NCI-H1436 treated with DMSO at 0.1 percent for 48 hours (cell line): ENCODE measurements around the gene CYP46A1.
"Not testable (repeated sequence)": the region's sequence is repeated elsewhere in the genome, so short reads cannot be mapped to it uniquely, and the experiment has no call there.

Experiments used
- DNase-seq: peaks from one replicate; lab custom pipeline; 2025; lab: John Stamatoyannopoulos, UW

CYP46A1 gene

DNA sequence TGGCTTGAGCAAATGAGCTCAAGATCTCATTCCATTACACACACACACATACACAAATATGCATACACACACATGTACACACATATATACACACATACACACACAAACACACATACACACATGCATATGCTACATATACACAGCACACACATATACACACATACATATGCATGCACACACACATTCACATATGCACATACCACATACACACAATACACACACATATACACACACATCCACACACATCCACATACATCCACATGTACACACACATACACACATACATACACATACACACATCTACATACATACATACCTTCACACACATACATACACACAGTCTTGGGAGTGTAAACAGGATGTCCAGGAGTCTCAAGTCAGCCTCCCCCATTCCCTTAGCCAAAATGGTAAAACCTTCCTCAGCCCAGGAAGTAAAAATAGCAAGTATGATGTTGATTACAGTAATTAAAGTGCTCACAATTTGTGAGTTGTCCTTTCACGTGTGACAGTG, 26.4 kb upstream of the CYP46A1 start:
- no peak for DNase-seq

DNA sequence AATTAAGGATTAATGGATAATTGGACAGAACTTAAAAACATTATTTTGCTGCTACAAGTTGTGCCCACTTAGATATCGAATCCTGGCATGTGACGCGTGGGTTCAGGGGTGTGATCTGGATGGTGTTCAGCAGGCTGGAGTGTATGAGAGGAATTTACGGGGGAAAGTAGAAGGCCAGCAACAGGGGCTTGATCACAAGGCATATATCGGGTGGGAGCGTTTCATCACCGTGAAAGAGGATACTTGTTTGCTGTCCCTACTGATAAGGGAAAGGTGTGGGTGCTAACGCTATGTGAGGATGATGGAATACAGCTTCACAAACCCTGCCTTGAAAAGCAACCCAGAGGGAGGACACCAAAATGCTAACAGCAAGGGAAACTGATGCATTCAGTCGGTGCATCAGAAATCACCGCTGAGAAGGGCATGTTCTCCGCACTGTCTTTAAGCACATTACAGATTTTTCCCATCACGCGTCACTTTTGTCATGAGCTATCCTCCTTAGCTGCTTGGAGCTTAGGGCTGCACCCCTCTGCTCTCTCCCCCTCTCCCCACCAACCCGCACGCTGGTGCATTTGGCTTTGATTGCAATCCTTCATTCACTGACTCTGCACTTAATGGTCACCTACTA, 25.8 kb upstream of the CYP46A1 start:
- DNase-seq: no peak

DNA sequence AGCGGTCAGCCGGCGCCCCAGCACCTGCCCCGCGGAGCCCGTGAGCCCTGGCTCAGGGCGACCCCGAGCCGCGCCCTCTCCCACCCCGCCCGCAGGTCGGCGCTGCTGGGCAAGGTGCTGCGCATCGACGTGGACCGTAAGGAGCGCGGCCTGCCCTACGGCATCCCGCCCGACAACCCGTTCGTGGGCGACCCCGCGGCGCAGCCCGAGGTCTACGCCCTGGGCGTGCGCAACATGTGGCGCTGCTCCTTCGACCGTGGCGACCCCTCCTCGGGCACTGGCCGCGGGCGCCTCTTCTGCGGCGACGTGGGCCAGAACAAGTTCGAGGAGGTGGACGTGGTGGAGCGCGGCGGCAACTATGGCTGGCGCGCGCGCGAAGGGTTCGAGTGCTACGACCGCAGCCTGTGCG, 24.8 kb upstream of the CYP46A1 start:
- DNase-seq: no peak

DNA sequence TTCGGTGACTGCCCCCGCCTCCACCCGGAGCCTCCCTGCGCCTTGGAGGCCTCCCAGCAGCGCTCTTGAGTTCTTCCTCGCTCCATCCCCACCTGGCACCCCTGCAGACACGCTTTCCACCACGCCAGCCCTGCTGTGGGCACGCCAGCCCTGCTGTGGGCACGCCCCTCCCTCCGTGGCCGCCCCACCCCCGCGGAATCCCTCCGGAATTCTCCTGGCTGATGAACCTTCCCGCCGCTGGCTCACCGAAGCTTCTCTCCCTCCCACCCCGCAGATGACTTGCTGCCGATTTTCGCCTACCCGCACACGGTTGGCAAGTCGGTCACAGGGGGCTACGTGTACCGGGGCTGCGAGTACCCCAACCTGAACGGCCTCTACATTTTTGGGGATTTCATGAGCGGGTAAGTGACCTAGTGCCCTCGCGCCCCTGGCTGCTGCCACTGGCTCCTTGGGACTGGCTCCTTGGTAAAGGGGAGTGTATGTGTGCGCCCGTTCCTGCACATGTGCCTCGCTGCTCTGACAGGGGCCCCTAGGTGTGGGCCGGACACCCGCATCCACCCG, 24.0 kb upstream of the CYP46A1 start:
- no peak for DNase-seq

DNA sequence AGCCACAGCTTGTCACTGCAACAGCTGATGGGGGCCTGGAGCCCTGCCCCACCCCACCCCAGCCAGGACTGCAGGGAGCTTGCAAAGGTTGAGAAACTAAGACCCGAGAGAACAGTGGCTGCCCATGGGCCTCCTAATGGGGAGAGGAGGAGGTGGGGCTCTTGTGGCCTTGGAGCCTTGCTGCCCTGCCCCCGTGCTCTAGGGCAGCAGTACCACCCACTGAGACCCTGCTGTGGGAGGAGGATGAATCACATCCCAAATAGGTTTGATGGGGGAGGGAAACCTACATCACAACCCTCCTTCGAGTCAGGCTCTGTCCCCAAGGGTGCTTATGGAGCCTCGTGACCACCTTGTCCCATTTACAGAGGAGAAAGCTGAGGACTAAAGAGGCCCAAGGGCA, 23.3 kb upstream of the CYP46A1 start:
- DNase-seq: no peak

DNA sequence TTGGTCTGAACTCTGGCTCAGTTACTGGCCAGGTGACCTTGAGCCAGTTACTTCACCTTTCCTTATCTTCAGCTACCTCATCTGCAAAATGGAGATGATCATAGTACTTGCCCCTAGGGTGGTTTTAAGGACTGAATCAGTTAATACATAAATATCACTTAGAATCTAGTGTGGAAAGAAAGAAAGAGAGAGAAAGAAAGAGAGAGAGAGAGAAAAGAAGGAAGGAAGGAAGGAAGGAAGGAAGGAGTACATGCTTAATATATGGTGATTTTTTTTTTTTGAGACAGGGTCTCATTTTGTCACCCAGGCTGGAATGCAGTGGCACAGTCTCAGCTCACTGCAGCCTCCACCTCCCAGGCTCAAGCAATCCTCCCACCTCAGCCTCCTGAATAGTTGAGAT, 22.9 kb upstream of the CYP46A1 start:
- not testable (repeated sequence) for DNase-seq

DNA sequence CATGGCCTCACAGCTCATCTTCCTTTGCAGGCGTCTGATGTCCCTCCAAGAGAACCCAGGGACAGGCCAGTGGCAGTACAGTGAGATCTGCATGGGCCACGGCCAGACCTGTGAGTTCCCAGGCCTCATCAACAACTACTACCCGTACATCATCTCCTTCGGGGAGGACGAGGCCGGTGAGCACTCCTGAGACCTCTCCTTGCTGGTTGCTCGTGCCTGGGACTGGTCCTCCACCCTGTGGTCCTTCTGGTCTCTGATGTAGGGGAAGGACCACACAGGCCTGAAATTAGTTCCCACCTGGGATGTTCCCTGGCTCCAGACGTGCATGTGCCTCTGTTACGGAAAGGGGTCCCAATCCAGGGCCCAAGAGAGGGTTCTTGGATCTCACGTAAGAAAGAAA, 21.3 kb upstream of the CYP46A1 start:
- DNase-seq: no peak

DNA sequence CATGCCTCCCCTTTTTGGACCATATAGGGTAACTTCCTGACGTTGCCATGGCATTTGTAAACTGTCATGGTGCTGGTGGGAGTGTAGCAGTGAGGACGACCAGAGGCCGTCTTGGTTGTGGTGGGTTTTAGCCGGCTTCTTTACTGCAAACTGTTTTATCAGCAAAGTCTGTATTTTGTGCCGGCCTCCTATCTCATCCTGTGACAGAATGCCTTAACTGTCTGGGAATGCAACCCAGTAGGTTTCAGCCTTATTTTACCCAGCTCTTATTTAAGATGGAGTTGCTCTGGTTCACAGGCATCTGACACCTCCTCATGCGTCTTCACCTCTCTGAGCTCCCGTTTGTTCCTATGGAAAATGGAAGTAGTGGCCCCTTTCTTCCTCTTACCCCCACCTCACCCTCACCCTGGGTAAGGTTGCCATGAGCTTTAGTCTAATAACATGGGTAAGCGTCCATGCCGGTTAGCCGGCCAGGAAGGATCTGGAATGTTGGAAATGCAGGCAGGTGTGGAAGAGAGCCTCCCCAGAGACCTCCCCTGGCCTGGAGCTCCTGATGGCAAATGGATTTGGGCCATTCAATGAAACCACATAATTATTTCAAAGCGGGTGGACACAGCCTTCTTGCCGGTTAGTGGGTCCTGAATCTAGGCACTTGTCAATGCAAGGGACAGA, 20.6 kb upstream of the CYP46A1 start:
- DNase-seq: no peak

DNA sequence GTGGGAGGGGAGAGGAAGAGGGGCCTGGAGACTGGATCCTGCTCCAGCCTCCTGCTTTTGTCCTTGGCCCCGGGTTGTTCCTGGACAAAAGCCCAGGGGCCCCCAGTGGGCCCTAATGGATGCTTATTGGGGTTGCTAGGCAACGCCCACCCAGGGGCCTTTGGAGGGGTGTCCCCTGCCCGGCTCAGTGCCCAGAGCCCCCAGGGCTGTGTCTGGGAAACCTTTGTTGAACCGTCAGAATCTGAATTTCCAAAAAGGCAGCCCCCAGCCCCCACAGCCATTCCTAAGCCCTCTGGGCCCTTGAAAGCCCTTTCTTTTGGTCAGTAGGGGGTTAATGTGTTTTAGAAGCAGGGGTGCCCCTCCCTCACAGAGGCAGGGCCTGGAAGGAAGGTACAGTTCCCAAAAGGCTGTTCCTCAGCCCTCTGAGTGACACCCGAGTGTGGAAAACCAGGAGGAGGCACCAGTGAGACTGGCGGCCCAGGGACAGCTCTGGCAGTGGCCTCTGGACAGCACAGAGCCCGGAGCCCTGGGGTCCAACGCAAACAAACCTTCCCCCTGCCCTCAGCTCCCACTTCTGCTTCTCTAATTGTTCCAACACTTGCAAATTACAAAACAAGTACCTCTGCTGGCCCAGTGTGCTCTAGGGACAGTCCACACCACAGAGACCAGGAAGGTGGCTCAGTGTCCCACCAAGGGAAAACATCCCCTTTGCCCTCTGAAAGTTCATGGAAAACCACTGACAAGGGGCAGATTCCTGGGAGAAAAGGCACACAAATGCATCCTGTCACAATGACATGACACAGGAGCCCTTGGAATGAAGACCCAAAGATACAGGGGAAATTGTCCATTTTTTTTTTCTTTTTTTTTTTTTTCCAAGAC, 19.8 kb upstream of the CYP46A1 start:
- DNase-seq: no peak

DNA sequence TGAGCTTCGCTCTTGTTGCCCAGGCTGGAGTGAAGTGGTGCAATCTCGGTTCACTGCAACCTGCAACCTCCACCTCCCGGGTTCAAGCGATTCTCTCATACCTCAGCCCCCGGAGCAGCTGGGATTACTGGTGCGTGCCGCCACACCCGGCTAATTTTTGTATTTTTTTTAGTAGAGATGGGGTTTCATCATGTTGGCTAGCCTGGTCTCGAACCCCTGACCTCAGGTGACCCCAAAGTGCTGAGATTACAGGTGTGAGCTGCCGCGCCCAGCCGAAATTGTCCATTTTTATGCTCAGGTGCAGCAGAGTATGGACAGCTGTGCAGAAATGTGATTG, 19.2 kb upstream of the CYP46A1 start:
- DNase-seq: no peak

DNA sequence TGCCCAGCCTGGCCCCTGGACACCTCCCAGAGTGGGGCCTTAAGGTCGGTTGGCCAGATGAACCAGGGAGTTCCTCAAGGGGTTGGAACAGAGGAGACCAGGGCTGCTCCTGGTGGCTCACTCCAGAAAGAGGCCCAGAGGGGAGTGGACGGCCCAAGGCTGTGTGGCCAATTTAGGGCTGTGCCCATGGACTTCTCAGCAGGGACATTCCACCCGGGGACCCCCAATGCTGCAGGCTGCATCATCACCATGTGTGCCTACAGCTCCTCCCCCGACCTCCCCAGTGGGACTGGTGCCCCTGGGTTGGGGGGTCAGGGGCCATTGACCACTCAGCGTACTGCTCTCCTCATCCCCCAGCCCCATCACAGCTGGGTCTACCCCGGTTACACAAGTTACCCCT, 17.6 kb upstream of the CYP46A1 start:
- no peak for DNase-seq

DNA sequence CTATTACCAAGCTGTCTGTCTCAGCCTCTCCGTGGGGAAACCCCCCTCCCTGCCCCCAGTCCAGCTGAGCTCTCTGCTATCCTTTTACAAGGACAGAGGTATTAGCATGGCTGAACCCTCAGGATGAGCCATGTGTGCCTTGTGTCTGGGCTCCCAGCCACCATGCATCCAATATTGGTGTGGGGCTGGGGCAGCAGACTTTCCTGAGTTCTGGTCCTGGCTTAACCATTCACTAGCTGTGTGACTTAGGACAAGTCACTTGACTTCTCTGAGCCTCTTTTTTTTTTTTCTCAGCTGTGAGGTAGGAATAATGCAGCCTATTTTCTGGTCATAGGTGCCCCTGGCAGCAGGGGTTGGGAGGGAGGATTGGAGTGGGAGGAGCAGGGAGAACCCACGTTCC, 17.1 kb upstream of the CYP46A1 start:
- DNase-seq: no peak

DNA sequence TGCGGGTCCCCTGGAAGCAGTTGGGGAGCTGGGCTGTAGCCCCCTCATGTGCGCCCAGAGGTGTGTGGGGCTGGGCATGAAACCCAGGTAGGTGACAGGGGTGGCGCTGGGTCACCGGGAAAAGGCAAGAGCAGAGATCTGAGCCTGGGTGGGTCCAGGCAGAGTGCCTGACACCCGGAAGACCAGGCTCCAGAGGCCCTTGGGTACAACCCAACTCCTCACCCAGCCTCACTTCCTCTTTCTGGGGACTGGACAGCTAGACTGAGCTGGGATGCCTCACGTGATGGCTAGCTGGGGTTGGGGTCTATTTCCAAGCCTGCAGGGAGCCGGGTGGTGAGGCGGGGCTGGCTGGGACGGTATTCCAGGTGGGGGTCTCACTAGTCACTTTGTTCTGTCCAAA, 16.3 kb upstream of the CYP46A1 start:
- no peak for DNase-seq

DNA sequence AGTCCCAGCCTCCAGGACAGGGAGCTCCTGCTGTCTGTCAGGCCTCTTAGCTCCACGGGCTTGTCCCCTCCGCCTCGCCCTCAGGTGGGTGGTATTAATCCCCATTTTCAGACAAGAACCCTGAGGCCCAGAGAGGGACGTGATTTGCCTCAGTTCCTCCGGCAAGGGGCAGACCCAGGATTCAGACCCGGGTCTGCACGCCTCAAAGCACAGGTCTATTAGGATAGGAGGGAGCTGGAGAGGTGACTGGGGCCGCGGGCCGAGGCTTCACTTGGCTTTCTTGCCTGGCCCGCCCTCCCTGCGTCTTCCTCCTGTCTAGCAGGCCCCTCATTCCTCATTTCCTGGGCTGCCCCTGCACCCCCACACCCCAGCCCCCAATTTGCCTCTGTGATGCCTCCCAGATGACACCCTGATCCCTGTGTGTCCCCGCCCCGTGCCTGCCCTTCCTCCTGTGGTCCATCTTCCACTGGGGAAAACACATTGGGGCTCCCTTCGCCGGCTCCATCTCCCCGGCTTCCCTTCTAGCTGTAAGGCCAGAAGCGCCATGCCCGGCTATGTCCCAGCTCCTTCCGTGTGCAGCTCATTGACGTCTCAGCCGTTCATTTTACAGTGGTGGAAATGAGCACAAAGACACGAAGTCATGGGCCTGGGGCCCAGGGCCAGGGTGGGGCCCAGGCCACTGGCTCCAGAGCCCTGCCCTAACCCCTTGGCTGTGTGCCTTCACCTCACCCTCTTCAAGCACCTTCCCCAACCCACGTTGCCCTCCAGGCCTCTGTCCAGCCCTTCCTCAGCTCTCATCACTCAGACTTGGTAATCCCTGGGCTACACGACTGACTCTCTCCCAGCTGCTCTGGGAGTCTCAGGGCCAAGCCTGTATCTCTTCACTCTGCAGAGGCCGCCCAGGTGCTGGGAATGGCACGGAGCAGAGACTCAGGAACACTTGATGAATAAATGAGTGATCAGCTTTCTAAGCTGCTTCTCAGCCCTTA, 15.5 kb upstream of the CYP46A1 start:
- DNase-seq: no peak

DNA sequence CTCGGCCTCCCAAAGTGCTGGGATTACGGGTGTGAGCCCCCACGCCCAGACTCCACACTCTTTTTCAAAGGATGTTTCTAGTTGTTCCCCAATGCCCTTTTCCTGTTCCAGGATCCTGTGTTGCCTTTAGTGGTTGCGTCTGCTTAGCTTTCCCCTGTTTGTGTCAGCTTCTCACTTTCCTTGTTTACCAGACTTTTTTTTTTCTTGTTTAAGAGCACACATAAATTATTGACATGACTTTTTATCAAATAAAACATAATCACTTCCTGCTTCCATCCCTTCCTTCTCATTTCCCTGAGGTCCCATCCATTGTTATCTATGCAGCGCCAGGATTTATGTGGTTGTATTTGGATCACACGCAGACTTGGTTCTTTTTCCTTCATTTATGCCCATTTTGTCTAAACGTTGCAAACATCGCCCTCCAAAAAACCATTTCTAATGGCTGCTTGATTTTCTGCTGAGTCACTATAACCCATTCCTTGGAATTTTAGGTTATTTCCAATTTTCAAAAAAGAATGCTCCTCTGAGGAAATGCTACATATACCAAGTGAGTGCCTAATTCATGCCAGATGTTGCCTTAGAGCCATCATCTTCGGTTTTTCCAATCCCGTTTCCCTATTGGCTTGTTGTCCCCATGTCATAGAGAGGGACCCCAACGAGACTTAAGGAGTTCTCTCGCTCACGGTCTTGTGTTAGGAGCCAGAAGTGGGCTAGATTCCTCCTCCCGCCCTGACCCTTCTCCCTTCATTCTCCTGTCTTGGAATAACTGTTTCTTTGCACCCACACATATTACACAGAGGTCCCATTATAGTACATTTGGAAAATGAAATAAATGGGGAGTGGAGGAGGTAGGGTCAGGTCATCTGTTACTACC, 13.5 kb upstream of the CYP46A1 start:
- DNase-seq: no peak

DNA sequence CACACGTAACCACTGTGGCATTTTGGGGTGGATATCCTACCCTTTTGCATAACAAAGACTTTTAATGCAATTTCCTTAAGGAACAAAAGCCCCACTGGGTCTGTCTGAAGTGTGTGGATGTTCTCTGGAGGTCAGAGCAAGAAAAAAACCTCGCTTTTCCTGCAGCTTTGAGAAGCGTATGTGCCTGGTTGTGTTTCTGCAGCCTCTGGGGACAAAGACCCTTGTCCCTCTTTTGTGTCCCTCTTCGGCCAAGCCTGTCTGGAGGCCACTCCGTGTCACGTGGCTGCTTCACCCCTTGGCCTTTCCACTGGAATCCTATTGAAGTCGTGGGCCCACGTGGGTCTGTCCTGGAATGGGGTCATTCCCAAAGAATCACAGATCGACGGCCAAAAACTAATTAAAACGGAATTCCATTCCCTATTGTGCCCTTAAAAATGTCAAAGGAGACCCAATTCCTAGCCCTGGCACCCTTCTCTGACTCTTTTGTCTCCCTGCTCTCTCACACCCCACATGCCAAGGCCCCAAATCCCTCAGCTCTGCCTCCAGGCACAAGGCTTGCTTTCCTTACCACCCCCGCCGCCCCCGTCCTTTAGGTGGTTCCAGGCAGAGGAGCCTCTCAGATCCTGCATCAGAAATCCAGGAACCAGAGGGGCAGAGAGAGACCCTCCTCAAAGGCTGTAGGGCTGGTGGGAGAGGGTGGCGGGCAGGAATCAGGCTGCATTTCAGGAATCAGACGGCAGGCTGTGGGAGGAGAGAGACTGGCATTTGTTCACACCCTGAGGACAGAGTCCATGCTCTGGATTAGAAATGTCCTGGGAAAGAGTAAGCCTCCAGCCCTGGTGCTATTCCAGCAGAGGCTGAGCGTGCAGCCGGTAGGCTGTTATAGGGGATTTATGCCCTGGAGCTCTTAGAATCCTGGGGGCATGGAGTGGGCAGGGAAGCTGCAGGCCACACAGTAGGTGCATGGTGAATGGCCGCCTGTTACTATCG, 12.6 kb upstream of the CYP46A1 start:
- DNase-seq: no peak

DNA sequence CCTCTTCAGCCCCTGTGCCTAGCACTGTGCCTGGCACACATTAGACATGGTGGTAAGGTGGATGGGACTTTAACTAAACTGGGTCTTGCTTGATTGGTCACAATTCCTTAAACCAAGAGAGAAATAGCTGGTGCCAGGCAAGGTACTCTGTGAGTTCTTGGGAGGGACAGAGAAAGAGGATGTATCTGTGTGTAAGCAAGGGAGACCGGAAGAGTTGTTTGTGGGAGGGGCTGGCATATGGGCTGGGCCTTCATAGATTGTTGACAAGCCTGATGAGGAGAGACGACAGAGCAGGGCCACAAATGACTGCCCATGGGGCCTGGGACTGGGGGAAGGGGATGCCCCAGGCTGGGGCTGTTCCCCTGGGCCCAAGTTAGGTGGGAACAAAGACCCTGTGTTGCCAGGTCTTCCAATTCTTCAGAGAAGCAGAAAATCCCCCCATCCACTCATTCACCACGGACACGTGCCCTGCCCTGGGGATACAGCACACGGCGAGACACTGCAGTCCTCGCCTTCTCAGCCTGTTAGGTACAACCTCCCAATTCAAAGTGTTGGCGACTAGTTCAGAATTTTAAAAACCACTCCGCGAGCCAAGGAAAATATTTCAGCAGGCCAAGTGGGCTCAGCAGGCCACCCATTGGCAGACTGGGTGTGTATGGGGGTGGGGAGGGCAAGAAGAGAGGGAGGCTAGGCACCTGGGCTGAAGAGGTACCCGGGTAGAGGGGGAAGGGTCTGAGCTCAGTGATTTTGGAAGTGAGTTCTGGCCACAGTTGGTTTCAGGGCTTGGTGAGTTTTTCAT, 11.4 kb upstream of the CYP46A1 start:
- no peak for DNase-seq

DNA sequence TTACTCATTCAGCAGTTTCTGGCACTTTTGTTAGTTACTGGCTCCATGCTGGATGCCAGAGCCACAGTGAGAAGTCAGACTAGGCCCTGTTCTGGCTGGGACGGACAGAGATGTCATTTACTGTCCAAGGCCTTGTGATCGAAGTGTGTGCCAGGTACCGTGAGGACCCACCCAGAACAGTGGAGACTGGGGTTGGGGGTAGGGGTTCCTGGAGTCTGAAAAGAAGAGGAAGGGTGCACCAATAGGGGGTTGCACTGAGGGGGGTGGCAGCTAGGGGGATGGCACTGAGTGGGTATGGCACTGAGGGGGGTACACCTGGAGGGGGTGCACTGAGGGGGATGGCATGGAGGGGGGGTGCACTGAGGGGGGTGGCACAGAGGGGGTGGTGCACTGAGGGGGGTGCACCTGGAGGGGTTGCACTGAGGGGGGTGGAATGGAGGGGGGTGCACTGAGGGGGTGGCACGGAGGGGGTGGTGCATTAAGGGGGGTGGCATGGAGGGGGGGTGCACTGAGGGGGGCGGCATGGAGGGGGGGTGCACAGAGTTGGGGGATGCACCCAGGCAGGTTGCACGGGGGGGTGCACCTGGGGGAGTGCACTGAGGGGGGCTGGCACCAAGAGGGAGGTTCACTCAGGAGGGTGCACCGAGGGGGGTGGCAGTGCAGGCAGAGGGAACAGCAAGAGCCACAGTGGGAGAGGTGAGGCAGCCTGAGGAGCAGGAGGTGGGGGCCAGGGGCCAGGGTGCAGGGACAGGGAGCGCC, 10.6 kb upstream of the CYP46A1 start:
- no peak for DNase-seq
